NCI-H510A (cell line): ENCODE measurements around the gene GJB1.
"Not testable (repeated sequence)": the region's sequence is repeated elsewhere in the genome, so short reads cannot be mapped to it uniquely, and the experiment has no call there.

Experiments
- DNase-seq: peaks from one replicate; lab custom pipeline; 2025; lab: John Stamatoyannopoulos, UW

GJB1 gene

DNA sequence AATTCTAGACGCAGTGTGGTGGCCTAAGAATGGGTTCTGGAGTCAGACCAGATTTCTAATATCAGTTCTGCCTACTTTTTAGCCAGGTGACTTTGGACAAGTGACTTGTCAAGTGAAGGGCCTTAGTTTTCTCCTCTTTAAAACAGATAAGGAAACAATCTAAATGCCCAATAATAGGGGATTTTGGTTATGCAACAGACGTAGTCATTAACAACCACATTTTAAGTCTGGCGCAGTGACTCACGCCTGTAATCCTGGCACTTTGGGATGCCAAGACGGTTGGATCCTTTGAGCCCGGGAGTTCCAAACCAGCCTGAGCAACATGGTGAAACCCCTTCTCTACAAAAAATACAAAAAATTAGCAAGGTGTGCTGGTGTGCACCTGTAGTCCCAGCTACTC lies 33.0 kb downstream of the GJB1 start:
- DNase-seq, result no peak

DNA sequence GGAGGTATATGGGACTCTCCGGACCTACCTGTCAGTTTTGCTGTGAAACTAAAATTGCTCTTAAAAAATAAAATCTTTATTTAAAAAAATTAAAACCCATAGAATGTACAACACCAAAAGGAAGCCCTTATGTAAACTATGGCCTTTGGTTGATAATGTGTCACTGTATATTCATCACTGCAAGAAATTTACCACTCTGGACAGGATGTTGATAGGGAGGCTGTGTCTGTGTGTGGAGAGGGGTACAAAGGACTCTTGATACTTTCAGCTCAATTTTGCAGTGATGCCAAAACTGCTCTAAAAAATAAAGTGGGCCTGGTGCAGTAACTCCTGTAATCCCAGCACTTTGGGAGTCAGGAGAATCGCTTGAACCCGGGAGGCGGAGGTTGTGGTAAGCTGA lies 33.8 kb downstream of the GJB1 start:
- no peak for DNase-seq

DNA sequence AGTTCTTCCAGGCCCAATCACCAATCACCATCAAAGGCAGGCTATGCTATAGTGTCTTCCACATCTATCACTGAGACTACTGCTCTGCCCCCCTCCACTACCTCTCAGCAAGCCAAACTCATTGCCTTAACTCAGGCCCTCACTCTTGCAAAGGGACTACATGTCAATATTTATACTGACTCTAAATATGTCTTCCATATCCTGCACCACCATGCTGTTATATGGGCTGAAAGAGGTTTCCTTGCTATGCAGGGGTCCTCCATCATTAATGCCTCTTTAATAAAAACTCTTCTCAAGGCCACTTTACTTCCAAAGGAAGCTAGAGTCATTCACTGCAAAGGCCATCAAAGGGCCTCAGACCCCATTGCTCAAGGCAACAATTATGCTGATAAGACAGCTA lies 45.6 kb downstream of the GJB1 start:
- DNase-seq, result not testable (repeated sequence)

DNA sequence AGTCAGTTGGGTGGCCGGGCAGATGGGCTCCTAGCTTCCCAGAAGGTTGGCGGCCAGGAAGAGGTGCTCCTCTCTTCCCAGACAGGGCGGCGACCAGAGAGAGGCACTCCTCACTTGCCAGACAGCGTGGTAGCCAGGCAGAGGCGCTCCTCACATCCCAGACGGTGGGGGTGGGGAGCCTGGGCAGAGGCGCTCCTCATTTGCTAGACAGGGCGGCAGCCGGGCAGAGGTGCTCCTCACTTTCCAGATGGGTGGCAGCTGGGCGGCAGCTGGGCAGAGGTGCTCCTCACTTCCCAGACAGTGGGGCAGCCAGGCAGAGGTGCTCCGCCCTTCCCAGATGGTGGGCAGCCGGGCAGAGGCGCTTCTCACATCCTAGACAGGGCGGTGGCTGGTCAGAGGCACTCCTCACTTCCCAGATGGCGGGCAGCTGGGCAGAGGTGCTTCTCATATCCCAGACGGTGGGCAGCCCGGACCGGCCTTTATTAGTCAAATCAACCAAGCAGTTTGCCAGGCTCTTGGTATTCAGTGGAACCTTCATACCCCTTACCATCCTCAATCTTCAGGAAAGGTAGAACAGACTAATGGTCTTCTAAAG lies 46.9 kb downstream of the GJB1 start:
- DNase-seq, result no peak

DNA sequence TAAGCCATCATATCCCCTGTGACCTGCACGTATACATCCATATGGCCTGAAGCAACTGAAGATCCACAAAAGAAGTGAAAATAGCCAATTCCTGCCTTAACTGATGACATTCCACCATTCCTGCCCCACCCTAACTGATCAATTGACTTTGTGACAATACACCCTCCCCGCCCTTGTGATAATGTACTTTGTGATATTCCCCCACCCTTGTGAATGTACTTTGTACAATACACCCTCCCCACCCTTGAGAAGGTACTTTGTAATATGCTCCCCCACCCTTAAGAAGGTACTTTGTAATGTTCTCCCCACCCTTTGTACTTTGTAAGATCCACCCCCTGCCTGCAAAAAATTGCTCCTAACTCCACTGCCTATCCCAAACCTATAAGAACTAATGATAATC lies 49.3 kb downstream of the GJB1 start:
- DNase-seq, result not testable (repeated sequence)
